Natural killer cell (primary cell): ENCODE measurements around the gene ARSI. TPM values are rescaled to one million over a fixed set of nuclear protein-coding genes. Genes with fewer than 3 reads are reported as not detected.

Source experiments
- ATAC-seq, 3 donors: fragments of 150-1000 bp in 2 of 3; fragments of 200-7000 bp in 1 of 3; cut with Tn5 transposase; 1 replicate in 1 of 3; 2 replicates in 2 of 3; pipeline ENCODE4 v1.10.0; 2021; ENCODE audit warnings: mild to moderate bottlenecking in 2 of 3, moderate library complexity in 2 of 3
- DNase-seq, 2 donors: peaks; one replicate each; pipeline versions ENCODE4 v3.0.0 to v3.0.0-alpha.2; 2013 to 2021; ENCODE audit warnings: mixed read lengths in 1 of 2
- H3K27ac ChIP-seq: one replicate; pipeline ENCODE4 v1.5.1; 2013; ENCODE audit warnings: mild to moderate bottlenecking, low read length
- H3K27me3 ChIP-seq: one replicate; pipeline ENCODE4 v1.6.1; 2013; ENCODE audit warnings: low read length; ENCODE audit not compliant: control insufficient read depth, insufficient read depth
- H3K36me3 ChIP-seq: one replicate; pipeline ENCODE4 v1.6.1; 2013; ENCODE audit warnings: low read length; ENCODE audit not compliant: control insufficient read depth, insufficient read depth
- H3K4me1 ChIP-seq: one replicate; pipeline ENCODE4 v1.6.1; 2013; ENCODE audit warnings: low read length; ENCODE audit not compliant: control insufficient read depth, insufficient read depth
- H3K4me3 ChIP-seq: one replicate; pipeline ENCODE4 v1.5.1; 2013; ENCODE audit warnings: low read length
- H3K9me3 ChIP-seq: one replicate; pipeline ENCODE4 v1.6.1; 2013; ENCODE audit warnings: low read length; ENCODE audit not compliant: control insufficient read depth, insufficient read depth
- H3K27ac Mint-ChIP-seq, 2 donors: one replicate each; pipeline ENCODE4 v1.8.0; 2022; ENCODE audit warnings: mild to moderate bottlenecking in 2 of 2, mixed read lengths in 2 of 2, moderate library complexity in 1 of 2
- H3K27me3 Mint-ChIP-seq, 2 donors: one replicate each; pipeline ENCODE4 v1.8.0; 2022; ENCODE audit warnings: low read depth in 2 of 2, mixed read lengths in 2 of 2
- H3K36me3 Mint-ChIP-seq: one replicate; pipeline ENCODE4 v1.8.0; 2022; ENCODE audit warnings: mixed read lengths
- H3K4me1 Mint-ChIP-seq, 2 donors: one replicate each; pipeline ENCODE4 v1.8.0; 2022; ENCODE audit warnings: mixed read lengths in 2 of 2
- H3K4me3 Mint-ChIP-seq: one replicate; pipeline ENCODE4 v1.8.0; 2022; ENCODE audit warnings: mild to moderate bottlenecking, moderate library complexity, mixed read lengths
- H3K9me3 Mint-ChIP-seq, 2 donors: one replicate each; pipeline ENCODE4 v1.8.0; 2022; ENCODE audit warnings: mixed read lengths in 2 of 2
- WGBS: methylation state at CpG from one replicate; pipeline ENCODE4 v1.1.7; 2013; ENCODE audit warnings: missing lambda C conversion rate; ENCODE audit not compliant: insufficient coverage; 5-methylcytosine and 5-hydroxymethylcytosine counted together
- intact Hi-C: fragments of 100-400 bp; cut with micrococcal nuclease; formaldehyde crosslinking; loops from one replicate; pipeline ENCODE4 v1.14.2; 2022
- total RNA-seq, 4 donors: library from RNA; stranded (reverse); fragments of 120-200 nt in 1 of 4; gene quantifications; one replicate each; pipeline versions ENCODE4 v1.2.3 to v1.2.4, GENCODE V29; 2013 to 2022
- TF ChIP-seq, protein P1 (sequence below): fragments of 200-600 bp; IDR thresholded peaks from one replicate; pipeline ENCODE4 v1.8.0; 2022; ENCODE audit warnings: antibody characterized with exemption

Gene ARSI
- total RNA-seq, 3 donors from 2014 or later (not counting 1 experiment from before 2014, with no cell fraction given), result 0.19 TPM; not detected in 2

DNA sequence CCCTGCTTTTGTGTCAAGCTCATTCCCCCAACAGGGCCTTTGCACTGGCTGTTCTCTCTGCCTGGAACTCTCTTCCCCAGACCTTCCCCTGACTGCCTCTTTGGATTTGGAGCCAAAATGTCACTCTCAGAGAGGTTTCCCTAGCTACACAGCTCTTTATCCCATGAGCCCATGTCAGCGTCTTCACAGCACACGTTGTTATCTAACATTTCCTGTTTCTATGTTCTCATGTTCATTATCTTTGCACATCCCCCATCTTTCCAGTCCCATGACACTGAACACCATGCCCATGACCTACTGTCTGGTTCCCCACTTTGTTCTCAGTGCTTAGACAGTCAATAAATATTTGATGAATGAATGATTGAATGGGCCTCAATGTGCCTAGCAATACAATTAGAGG lies 26.3 kb upstream of the ARSI start:
- Histone ChIP-seq H3K27ac (no peak overlapping the region), H3K9me3 (no peaks in the 10 kb centered on the region), H3K4me1 (peaks cover 13% of the 10 kb centered on the region), H3K4me3 (no peak overlapping the region), H3K27me3 (no peaks in the 10 kb centered on the region), H3K36me3 (no peaks in the 10 kb centered on the region)
- DNase-seq (no peak), ATAC-seq (no peak)
- Mint-ChIP-seq H3K27me3 (peaks cover 0 to 5% of the 10 kb centered on the region in 2 donors), H3K36me3 (no peaks in the 10 kb centered on the region), H3K27ac (no peak overlapping the region), H3K9me3 (no peaks in the 10 kb centered on the region), H3K4me3 (no peak overlapping the region), H3K4me1 (no peaks in the 10 kb centered on the region)
- WGBS, result 61% methylated on average over 2 of the region's 2 CpGs
- intact Hi-C loops, result no loop called here
- TF ChIP-seq, protein P1, sequence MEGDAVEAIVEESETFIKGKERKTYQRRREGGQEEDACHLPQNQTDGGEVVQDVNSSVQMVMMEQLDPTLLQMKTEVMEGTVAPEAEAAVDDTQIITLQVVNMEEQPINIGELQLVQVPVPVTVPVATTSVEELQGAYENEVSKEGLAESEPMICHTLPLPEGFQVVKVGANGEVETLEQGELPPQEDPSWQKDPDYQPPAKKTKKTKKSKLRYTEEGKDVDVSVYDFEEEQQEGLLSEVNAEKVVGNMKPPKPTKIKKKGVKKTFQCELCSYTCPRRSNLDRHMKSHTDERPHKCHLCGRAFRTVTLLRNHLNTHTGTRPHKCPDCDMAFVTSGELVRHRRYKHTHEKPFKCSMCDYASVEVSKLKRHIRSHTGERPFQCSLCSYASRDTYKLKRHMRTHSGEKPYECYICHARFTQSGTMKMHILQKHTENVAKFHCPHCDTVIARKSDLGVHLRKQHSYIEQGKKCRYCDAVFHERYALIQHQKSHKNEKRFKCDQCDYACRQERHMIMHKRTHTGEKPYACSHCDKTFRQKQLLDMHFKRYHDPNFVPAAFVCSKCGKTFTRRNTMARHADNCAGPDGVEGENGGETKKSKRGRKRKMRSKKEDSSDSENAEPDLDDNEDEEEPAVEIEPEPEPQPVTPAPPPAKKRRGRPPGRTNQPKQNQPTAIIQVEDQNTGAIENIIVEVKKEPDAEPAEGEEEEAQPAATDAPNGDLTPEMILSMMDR, result no peak

DNA sequence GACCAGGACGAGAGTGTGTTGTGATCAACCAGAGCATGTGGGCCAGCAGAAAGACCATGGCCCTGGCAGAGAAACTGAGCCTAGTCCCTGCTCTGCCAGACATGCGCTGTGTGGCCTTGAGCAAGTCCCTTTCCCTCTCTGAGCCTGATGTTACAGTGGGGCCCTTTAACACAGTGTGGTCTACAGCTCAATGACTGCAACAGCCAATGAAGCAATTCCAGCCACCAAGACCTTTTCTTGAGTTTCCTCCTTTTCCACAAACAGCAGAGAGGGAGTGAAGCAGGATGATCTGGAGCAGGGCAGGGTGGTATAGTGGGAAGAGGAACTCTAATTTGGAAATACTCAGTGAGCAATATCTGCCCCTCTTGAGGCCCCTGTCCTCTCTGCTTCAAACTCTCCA lies 25.8 kb upstream of the ARSI start:
- H3K4me1 Mint-ChIP-seq, result no peaks in the 10 kb centered on the region
- H3K9me3 Mint-ChIP-seq, result no peaks in the 10 kb centered on the region
- Histone ChIP-seq H3K4me1 (peaks cover 13% of the 10 kb centered on the region), H3K36me3 (no peaks in the 10 kb centered on the region), H3K27ac (no peak overlapping the region), H3K9me3 (no peaks in the 10 kb centered on the region), H3K27me3 (no peaks in the 10 kb centered on the region), H3K4me3 (no peak overlapping the region)
- H3K36me3 Mint-ChIP-seq, result no peaks in the 10 kb centered on the region
- ATAC-seq, result no peak
- 92% methylated on average over 2 of the region's 2 CpGs for WGBS
- peaks cover 0 to 5% of the 10 kb centered on the region in 2 donors for H3K27me3 Mint-ChIP-seq
- TF ChIP-seq, protein P1, result no peak
- no peak overlapping the region for H3K27ac Mint-ChIP-seq
- intact Hi-C loops, result no loop called here
- H3K4me3 Mint-ChIP-seq, result no peak overlapping the region
- DNase-seq, result no peak

DNA sequence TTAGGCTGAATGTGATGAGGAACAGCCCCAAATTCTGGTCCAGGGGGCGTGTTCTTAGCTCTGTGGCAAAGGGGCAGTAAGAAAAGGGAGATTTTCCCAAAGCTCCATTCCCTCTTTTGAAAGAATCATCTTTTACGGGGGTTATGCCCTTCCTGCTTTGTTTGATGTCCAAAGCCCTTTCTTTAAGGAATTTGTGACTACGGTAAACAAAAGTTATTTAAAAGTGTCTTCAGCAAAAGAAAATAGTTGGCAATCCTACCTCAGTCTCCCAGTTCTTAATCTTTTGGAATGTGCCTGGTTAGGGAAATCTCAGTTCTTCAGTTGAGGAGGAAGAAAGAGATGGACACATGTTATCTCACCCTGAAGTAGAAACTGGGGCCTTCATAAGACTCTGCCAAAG lies 24.4 kb upstream of the ARSI start:
- Histone ChIP-seq H3K4me3 (no peak overlapping the region), H3K9me3 (no peaks in the 10 kb centered on the region), H3K27ac (no peak overlapping the region), H3K27me3 (no peaks in the 10 kb centered on the region), H3K4me1 (peaks cover 13% of the 10 kb centered on the region), H3K36me3 (no peaks in the 10 kb centered on the region)
- H3K4me1 Mint-ChIP-seq, result peaks cover 2 to 3% of the 10 kb centered on the region in 2 donors
- no peak overlapping the region for H3K27ac Mint-ChIP-seq
- WGBS, result 82% methylated on average over 3 of the region's 3 CpGs
- intact Hi-C loops, result no loop called here
- H3K4me3 Mint-ChIP-seq, result no peak overlapping the region
- ATAC-seq (no peak), DNase-seq (no peak)
- no peaks in the 10 kb centered on the region for H3K36me3 Mint-ChIP-seq
- TF ChIP-seq, protein P1, result no peak
- H3K9me3 Mint-ChIP-seq, result no peaks in the 10 kb centered on the region
- H3K27me3 Mint-ChIP-seq, result peaks cover 0 to 5% of the 10 kb centered on the region in 2 donors

- H3K36me3 ChIP-seq, result no peaks in the 10 kb centered on the region
- no peaks in the 10 kb centered on the region for H3K36me3 Mint-ChIP-seq
- H3K4me3 Mint-ChIP-seq, result no peak overlapping the region
- no peak overlapping the region for H3K27ac Mint-ChIP-seq
- DNase-seq (no peak), ATAC-seq (no peak)
- no peak overlapping the region for H3K27ac ChIP-seq
- intact Hi-C loops, result no loop called here
- WGBS, result 71% methylated on average over 2 of the region's 2 CpGs
- H3K4me1 ChIP-seq, result peaks cover 13% of the 10 kb centered on the region
- no peaks in the 10 kb centered on the region for H3K27me3 ChIP-seq
- TF ChIP-seq, protein P1, result no peak
- no peaks in the 10 kb centered on the region for H3K9me3 ChIP-seq
- peaks cover 0 to 5% of the 10 kb centered on the region in 2 donors for H3K27me3 Mint-ChIP-seq
- no peak overlapping the region for H3K4me3 ChIP-seq
- peaks cover 6 to 7% of the 10 kb centered on the region in 2 donors for H3K4me1 Mint-ChIP-seq
- H3K9me3 Mint-ChIP-seq, result no peaks in the 10 kb centered on the region
Observed at GRCh38 chr5:150326707-150327106, 24.0 kb upstream of the ARSI start.
